ENCODE data around the gene PSMB3.

PSMB3 gene

DNA sequence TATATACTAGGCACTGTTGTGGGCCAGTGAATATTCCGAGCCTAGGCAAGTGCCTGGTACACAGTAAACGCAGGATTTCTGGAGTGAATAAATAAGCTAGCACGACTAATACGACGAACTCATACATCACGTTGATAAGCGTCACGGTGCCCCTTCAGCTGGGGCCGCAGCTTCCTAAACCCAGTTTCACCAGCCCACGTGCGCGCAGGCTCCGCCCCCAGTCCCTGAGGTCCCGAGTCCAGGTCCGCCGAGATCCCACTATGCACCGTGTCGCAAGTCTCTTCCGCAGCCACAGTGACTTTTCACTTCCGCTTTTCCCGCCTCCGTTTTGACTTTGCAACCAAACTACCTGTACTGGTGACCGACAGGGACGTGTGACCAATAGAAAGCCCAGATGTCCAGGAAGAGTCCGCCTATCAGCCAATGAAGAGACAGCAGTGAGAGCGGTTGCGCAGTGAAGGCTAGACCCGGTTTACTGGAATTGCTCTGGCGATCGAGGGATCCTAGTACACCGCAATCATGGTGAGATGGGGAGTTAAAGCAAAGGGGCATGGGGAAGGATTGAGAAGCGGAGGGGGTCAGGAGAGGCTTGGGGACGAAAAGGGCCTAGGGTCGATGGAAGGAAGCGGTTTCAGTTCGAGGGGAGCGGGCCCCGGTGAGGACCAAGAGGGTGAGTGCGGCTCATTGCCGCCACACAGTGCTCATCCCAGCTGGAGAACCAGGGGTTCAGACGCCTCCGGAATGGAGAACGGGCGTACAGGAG is at the start of gene PSMB3:
Gene PSMB3 (plus strand): TSS at position 434 of the 763 bp plus-strand sequence. CDS start 86 bp downstream, at position 520.
- in situ Hi-C loops (cut with HindIII; ENCODE audit: low sequenced_read_pairs), result no loop called here

DNA sequence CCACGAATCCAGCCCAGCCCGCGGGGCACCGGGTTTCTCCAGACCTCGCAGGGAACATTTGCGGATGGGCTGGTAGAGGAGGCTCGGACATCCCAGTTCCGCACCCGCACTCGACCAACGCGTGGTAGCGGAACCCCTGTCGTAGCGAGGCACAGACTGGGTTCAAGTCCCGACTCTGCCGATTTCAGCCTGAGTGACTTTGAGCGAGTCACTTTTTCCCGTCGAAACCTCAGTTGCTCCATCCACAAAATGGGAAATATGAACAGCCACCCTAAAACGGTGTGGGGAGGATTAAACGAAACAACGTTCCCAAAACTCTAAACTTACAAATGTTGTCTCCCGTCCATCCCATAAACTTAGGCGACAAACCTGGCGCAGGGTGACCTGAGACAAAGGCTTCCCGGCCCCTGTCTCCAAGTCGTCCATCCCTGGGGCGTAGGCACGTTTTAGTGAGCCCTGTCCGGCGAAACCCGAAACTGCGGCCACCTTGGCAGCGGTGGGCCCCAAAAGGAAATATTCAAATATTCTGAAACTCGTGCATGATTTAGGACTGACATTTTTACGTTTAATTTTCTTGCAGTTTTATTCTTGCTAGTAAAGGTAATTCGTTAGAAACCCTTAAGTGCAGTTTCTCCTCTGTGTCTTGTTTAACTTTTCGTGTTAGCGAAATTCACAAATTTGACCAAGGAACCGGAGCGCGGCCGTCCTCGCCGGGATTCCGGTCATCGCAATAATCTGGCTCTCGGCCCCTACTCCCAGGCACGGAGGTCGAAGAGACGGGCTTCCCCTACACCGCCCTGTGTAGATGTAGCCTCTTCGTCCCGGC is 49.4 kb upstream of the PSMB3 start:
- in situ Hi-C loops (cut with HindIII; ENCODE audit: low sequenced_read_pairs), result no loop called here

- in situ Hi-C loops (cut with HindIII; ENCODE audit: low sequenced_read_pairs), result no loop called here
These were observed 48.6 kb upstream of the PSMB3 start for GRCh38 chr17:38703742-38704605.

DNA sequence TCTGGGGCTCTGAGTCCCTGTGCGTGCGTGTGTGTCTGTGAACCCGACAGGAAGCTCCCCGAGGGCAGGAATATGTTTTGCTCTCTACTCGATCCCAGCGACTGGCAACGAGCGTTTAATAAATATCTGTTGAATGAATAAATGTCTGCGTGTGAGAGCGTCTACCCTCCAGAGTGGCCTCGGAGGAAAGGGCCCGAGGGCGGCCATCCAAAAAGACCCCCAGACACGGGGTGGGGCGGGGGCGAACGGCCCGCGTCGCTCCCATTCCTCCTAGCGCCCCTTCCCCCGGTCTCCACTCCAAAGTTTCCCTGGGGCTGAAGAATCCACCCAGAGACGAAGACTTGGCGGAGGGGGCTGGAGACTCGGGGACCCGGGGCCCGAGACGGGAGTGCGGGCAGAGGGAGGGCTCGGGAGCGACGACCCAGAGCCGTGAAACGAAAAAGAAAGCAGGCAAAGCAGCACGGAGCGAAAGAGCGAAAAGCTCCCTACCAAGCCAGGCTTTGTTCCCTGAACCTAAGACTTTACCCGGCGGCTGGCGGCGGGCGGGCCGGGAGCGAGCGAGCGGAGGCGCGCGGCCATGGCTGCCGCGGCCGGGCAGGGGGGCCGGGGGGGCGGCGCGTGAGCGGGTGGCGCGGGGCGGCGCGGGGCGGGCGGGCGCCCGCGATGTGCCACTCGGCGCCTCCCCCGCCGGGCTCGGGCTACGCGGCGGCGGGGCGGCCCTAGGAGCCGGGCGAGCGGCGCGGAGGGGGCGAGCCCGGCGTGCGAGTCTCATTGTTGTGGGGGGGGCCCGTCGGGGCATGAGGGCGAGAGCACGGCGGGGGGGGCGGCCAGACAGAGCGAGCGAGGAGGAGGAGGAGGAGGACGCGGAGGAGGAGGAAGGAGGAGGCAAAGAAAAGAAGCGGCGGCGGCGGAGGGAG is 47.7 kb upstream of the PSMB3 start, which contains the start of gene MLLT6:
Gene MLLT6 (plus strand): TSS at position 668 of the 917 bp plus-strand sequence. CDS start 360 bp downstream, outside the sequence.
- in situ Hi-C loops (cut with HindIII; ENCODE audit: low sequenced_read_pairs), result loop anchor here (5.0 kb wide), 1 partner anchor 33 kb away; the partner anchor contains the start of gene EPOP

GRCh38 chr17:38705523-38705802 is 47.1 kb upstream of the PSMB3 start:
- in situ Hi-C loops (cut with HindIII; ENCODE audit: low sequenced_read_pairs), result loop anchor here (5.0 kb wide), 1 partner anchor 33 kb away; the partner anchor contains the start of gene EPOP

- in situ Hi-C loops (cut with HindIII; ENCODE audit: low sequenced_read_pairs), result loop anchor here (5.0 kb wide), 1 partner anchor 34 kb away; the partner anchor contains the start of gene EPOP
These were observed 46.6 kb upstream of the PSMB3 start for GRCh38 chr17:38705803-38706504.

DNA sequence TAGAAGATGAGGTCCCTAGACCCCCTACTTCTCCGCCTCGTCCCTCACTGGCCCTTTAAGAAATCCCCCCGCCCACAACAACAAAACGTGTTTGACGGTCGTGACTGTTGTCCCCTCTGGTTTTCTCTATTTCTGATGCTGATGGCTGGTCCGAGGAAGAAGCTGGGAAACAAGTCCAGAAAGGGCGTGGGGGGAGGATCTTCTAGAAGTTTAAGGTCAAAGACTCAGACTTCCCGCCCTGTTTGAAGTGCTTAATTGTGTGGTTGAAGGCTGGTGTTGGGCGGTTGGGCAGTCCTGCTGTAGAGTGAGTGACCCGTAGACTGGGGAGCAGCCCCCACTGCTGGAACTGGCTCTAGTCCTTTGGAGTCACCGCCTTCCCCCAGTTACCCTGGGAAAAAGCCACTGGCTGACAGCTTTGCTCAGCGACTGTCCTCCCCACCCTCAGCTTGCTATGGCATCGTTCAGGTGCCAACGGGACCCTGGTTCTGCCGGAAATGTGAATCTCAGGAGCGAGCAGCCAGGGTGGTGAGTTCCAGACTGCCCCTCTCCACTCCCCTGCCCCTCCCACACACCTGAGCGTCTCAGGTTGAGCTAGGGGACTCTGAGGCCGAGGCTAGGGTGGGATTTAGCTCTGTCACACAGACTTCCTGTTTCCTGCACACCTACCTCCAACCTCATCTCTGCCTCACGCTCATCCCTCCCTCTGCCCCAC is 45.9 kb upstream of the PSMB3 start:
- in situ Hi-C loops (cut with HindIII; ENCODE audit: low sequenced_read_pairs), result loop anchor here (5.0 kb wide), 1 partner anchor 34 kb away; the partner anchor contains the start of gene EPOP

DNA sequence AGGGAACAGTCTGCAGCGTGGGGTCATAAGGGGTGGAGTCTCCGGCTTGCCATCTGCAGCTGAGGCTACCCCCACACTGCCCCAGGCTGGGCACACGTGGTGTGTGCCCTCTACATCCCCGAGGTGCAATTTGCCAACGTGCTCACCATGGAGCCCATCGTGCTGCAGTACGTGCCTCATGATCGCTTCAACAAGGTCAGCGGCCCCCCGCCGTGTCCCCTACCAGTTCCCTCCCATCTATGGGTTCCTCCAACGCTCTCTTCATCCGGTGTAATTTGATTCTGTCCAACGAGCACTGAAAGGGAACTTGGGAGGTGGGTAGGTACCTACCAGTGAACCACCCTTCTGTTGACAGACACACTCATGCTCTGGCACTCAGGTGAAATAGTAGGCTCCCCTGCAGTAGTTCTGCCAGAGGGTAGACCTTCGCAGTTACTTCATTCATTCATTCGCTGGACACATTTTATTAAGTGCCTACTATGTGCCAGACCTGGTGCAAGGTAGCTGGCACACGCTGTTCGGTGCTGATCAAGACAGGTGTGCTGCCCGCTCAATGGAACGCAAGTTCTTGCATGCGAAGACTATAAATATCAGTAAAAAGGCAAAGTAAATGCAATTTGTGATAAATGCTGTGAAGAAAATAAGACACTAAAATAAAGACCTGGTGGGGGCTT is 44.7 kb upstream of the PSMB3 start:
- in situ Hi-C loops (cut with HindIII; ENCODE audit: low sequenced_read_pairs), result loop anchor here (5.0 kb wide), 1 partner anchor 36 kb away; the partner anchor contains the start of gene EPOP

GRCh38 chr17:38709104-38709820 is 43.3 kb upstream of the PSMB3 start:
- in situ Hi-C loops (cut with HindIII; ENCODE audit: low sequenced_read_pairs), result loop anchor here (5.0 kb wide), 1 partner anchor 37 kb away; the partner anchor contains the start of gene EPOP

DNA sequence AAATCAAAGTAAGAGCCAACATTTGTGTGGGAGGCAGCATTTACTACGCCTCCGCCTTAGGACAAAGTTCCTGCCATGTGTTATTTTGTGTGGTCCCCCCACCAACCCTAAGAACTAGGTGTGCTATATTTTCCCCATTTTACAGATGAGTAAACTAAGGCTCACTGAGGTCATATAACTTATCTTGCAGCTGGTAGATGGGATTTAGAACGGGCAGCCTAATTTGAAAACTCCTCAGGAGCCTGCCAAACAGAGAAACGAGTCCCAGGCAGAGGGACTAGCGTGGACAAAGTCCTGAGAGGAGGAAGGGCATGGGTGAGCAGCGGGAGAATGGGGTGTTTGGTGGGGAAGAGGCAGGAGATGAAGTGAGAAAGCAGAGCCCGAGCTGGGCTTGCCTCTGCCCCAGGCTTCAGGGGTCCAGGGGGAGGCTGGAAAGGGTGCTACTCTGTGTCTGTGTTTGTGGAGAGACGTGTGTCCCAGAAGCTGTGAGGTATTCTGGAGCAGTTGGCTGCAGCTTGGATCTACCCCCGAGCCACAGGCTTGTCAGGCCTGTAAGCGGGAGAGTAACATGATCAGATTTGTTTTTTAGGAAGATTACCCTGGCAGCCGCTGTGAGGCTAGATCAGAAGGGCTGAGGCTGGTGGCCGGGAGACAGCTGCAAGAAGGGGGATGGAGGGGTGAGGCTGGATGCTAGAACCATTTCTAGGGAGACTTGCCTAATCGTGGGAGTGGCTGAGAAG is 42.5 kb upstream of the PSMB3 start:
- in situ Hi-C loops (cut with HindIII; ENCODE audit: low sequenced_read_pairs), result loop anchor here (5.0 kb wide), 1 partner anchor 38 kb away; the partner anchor contains the start of gene EPOP

DNA sequence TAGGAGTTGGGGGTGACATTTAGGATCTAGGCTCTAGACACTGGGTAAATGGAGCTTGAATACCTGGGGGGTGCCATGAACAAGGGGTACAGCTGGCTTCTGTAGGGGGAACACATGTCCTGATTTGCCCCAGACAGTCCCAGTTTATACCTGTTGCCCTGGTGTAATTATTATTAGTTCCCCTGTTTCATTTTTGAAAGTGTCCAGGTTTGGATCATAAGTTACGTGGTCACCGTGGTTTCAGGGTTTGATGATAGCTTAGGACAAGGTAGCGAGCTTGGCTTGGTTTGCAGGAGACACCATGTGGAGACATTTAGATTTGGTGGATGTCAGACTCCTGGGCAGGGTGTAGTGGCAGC is 42.0 kb upstream of the PSMB3 start:
- in situ Hi-C loops (cut with HindIII; ENCODE audit: low sequenced_read_pairs), result no loop called here

DNA sequence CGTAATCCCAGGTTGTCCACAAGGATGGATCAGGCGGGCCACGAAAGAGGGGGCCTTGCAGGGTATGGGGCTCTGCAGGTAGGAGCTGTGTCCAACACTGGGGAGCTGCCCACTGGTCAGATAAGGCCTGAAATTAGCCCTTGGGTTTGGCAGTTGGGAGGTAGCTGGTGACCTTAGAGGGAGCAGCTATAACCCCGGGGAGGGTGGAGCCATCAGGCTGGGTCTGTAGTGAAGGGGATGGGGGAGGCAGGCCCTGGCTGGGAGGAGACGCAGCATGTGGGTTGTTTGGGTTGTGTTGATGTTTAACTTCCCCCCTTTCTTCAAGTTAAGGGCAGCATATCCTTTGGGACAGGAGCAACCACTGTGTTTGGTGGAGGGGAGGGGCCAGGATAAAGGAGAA is 41.6 kb upstream of the PSMB3 start:
- in situ Hi-C loops (cut with HindIII; ENCODE audit: low sequenced_read_pairs), result no loop called here

DNA sequence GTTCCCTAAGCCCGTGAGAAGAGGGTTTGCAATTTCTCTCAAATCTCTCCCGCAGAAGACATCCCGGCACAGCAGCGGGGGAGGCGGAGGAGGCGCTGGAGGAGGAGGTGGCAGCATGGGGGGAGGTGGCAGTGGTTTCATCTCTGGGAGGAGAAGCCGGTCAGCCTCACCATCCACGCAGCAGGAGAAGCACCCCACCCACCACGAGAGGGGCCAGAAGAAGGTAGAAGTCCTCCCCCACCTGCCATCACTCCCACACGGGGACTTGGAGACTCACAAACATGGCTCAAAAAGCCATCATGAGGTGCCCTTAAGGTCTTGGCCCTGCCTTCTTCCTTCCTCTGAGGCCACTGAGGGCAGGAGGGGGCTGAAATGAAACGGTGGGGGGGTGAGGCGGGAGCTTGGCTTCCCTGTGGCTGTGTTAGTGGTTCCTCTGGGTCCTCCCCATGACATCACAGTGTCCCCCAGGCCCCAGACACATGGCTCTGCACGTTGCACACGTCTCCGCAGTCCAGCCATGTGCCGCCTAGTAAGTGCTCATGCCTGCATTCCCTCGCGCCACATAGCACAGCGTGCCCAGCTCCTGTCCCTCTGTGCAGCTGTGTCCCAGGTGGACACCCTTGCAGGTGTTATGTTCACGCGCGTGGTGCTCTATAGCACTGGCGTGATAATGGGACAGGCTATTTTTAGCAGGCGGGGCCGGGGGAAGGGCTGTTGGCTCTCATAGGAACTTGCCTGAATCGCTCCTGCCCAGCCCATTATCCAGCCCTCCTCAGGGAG is 40.6 kb upstream of the PSMB3 start:
- in situ Hi-C loops (cut with HindIII; ENCODE audit: low sequenced_read_pairs), result no loop called here

DNA sequence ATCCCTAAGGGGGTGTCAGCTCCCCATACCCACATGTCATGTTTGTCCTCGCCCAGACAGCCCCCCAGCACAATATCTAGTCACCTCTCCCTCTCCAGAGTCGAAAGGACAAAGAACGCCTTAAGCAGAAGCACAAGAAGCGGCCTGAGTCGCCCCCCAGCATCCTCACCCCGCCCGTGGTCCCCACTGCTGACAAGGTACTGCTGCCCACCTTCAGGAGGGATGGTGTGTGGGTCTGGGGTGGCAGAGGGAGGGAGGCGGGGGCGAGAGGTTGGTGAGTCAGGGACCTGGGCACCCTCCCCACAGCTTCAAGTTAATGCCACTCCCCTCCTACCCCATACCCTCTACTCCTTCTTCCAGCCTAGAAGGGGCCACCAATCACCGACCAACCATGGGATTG is 39.9 kb upstream of the PSMB3 start:
- in situ Hi-C loops (cut with HindIII; ENCODE audit: low sequenced_read_pairs), result no loop called here

DNA sequence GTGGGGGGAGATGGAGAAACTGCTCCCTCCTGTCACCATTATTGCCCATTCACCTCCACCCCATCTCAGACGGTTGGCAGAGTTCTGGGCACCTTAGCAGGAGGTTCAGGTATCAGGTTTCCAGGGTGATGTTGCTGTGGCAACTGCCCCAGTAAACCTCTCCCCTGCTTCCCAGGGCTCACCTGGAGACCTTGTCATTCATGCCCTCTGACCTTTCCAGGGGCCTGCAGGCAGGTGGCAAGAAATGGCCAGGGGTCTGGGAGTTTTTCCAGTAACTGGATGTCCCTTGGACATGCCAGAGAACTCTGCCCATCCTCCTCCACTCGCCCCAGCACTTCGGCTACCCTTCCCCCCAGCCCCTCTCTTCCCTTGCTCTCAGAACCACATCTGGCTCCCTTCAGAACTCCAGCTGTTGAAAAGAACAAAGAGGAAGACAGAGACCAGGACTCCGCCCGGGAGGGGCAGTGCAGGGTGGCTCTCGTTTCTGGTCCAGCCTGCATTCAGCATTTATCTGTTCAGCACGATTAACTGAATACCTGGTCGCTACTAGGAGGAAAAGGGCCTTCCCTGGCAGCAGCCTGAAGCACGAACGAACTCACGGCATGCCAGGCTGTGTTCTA is 39.0 kb upstream of the PSMB3 start:
- in situ Hi-C loops (cut with HindIII; ENCODE audit: low sequenced_read_pairs), result no loop called here

Data from endothelial cell of hepatic sinusoid (primary cell).